Breast epithelium (tissue), 3 donors: Measurements from ENCODE around the gene TLL2.

ENCODE experiments used
- CTCF ChIP-seq, 3 donors: fragments of 450-650 bp; IDR thresholded peaks; one replicate each; pipeline ENCODE4 v1.5.1; 2016 to 2017; ENCODE audit warnings: antibody characterized with exemption in 3 of 3, mild to moderate bottlenecking in 3 of 3, moderate library complexity in 3 of 3
- POLR2A ChIP-seq: fragments of 450-650 bp; IDR thresholded peaks from one replicate; pipeline ENCODE4 v1.6.1; 2016; ENCODE audit warnings: antibody characterized with exemption, mild to moderate bottlenecking, moderate library complexity

GRCh38 chr10:96390460-96390864 lies 123.3 kb downstream of the TLL2 start:
- no peak for TF ChIP-seq CTCF (IDR thresholded peaks at IDR 0.05)
- TF ChIP-seq POLR2A: no peak
